HL-60 (cell line): ENCODE results near the gene NUB1.

Experiments used
- DNase-seq, 2 experiments: peaks; one replicate each; pipeline ENCODE4 v3.0.0-alpha.2; 2010 to 2020; ENCODE audit warnings: low read depth in 1 of 2, low spot score in 1 of 2
- H3K27ac ChIP-seq: fragments of 250-450 bp; sonication (Bioruptor Pico); replicated peaks from 2 replicates; pipeline ENCODE4 v1.5.1; 2020; ENCODE audit warnings: mild to moderate bottlenecking, moderate library complexity
- H3K27me3 ChIP-seq: fragments of 250-450 bp; sonication (Bioruptor Pico); 2 replicates; pipeline ENCODE4 v1.5.1; 2021; ENCODE audit warnings: mild to moderate bottlenecking, moderate library complexity; ENCODE audit not compliant: insufficient read depth, poor library complexity, severe bottlenecking
- H3K4me3 ChIP-seq: replicated peaks from 2 replicates; pipeline ENCODE4 v1.5.1; 2011; ENCODE audit warnings: mild to moderate bottlenecking, control low read depth, low read length; ENCODE audit not compliant: insufficient read depth
- CTCF ChIP-seq: IDR thresholded peaks from one replicate; pipeline ENCODE4 v1.5.1; 2011; ENCODE audit warnings: low read length, control low read depth, inconsistent platforms; ENCODE audit not compliant: insufficient read depth
- GABPA ChIP-seq: IDR thresholded peaks from 2 replicates; pipeline ENCODE4 v1.6.1; 2012; ENCODE audit warnings: low read depth
- POLR2AphosphoS5 ChIP-seq: IDR thresholded peaks from 2 replicates; pipeline ENCODE4 v1.6.1; 2012; ENCODE audit warnings: low read depth
- REST ChIP-seq: IDR thresholded peaks from 2 replicates; pipeline ENCODE4 v1.6.1; 2012; ENCODE audit warnings: low read depth; ENCODE audit not compliant: insufficient replicate concordance
- SPI1 ChIP-seq: IDR thresholded peaks from 2 replicates; pipeline ENCODE4 v1.6.1; 2012; ENCODE audit warnings: low read depth, mild to moderate bottlenecking, borderline replicate concordance

The NUB1 gene

GRCh38 chr7:151371266-151371665, 29.7 kb downstream of the NUB1 start:
- no peak overlapping the region for H3K4me3 ChIP-seq
- no peak overlapping the region for H3K27ac ChIP-seq
- H3K27me3 ChIP-seq: no peaks in the 10 kb centered on the region
- TF ChIP-seq REST (no peak), GABPA (no peak), POLR2AphosphoS5 (no peak), CTCF (no peak), SPI1 (no peak)
- no peak for DNase-seq

GRCh38 chr7:151372612-151373265, 31.1 kb downstream of the NUB1 start:
- H3K27ac ChIP-seq: no peak overlapping the region
- no peak for DNase-seq

More at GRCh38 chr7:151372612-151373265, 31.1 kb downstream of the NUB1 start:
- Histone ChIP-seq H3K4me3 (no peak overlapping the region), H3K27me3 (no peaks in the 10 kb centered on the region)
- TF ChIP-seq POLR2AphosphoS5: no peak
- TF ChIP-seq REST: no peak
- TF ChIP-seq SPI1: no peak
- no peak for TF ChIP-seq CTCF
- TF ChIP-seq GABPA: no peak
